ENCODE measurements around the gene TBCD. TPM values are rescaled to one million over a fixed set of nuclear protein-coding genes. Genes with fewer than 3 reads are reported as not detected.
"Not testable (repeated sequence)": the region's sequence is repeated elsewhere in the genome, so short reads cannot be mapped to it uniquely, and the experiment has no call there.

The TBCD gene
- total and polyA plus RNA-seq, 9 of the 15 experiments (the other 6 are each of a cell fraction or from before 2014, with no cell fraction given), result 8.9 to 98.5 (median 28.0) TPM

DNA sequence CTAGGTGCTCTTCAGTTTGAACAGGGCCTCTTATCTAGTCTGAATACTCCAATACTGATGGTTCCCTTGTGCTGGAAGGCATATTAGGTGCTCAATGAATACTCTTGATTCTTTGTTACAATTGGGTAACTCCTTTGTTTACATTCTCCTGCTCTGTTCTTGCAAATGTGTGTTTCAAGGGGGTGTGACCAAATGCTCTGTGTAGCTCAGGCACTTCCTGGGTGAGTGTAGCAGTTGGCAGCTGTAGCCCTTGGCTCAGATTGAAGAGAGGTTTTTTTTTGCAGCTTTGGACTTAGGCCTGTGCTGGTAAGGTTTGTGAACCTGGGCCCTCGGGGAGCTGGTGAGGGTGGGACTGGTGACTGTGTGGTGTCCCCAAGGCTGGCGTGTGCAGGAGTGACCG lies 20.2 kb downstream of the TBCD start (continued):
- TF ChIP-seq NFYB (IDR thresholded peaks at IDR 0.05; ENCODE audit: extremely low read depth, insufficient read length) (no peak), ZNF431 (CRISPR knock-in tag; IDR thresholded peaks at IDR 0.05) (no peak), NFIC (IDR thresholded peaks at IDR 0.05) (no peak)

DNA sequence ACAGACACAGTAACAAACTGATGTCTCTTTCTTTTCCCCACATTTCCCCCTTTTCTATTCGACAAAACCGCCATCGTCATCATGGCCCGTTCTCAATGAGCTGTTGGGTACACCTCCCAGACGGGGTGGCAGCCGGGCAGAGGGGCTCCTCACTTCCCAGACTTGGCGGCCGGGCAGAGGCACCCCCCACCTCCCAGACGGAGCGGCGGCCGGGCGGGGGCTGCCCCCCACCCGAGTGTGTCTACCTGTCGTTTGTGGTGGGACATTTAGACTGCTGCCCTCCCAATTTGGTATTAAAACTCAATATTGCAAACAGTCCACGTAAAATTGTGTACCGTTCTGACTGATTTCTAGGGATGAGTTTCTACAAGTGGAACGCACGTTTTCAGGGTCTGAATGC lies 22.6 kb downstream of the TBCD start:
- DNase-seq (ENCODE audit: extremely low read depth in 1 of 4, low spot score in 3 of 4); FAIRE-seq; ATAC-seq; intact Hi-C loops (cut with micrococcal nuclease); H3K9me1 ChIP-seq (ENCODE audit: control insufficient read depth, insufficient read depth, low read length); H3K4me2 ChIP-seq (ENCODE audit: insufficient read depth, low read length); H3K27me3 ChIP-seq (ENCODE audit: control insufficient read depth in 2 of 2, insufficient read depth in 2 of 2, low read length in 2 of 2); H3K79me2 ChIP-seq (ENCODE audit: control insufficient read depth, insufficient read depth, low read length); H3K27ac ChIP-seq (ENCODE audit: extremely low read depth, low read depth, low read length); H3K4me3 ChIP-seq; in situ Hi-C loops (cut with MboI); H3K9ac ChIP-seq (ENCODE audit: insufficient read depth in 1 of 2, low read depth in 2 of 2, low read length in 2 of 2); H2AFZ ChIP-seq (ENCODE audit: low read depth, low read length); BruUV-seq (replicated peaks); H4K20me1 ChIP-seq (replicated peaks; ENCODE audit: control insufficient read depth, insufficient read depth, low read length); CTCF ChIA-PET (ENCODE audit: low intra/inter-chr PET ratio); POLR2A ChIA-PET; H3K9me3 ChIP-seq (replicated peaks; ENCODE audit: control insufficient read depth, insufficient read depth, low read depth, low read length); H3K4me1 ChIP-seq (replicated peaks in 1 of 2; ENCODE audit: control insufficient read depth in 2 of 2, insufficient read depth in 2 of 2, low read length in 2 of 2): not testable (repeated sequence)
- H3K36me3 ChIP-seq (ENCODE audit: control insufficient read depth, insufficient read depth, low read length), result peaks cover 58% of the 10 kb centered on the region
- 86% methylated on average over 14 of the region's 19 CpGs for WGBS (ENCODE audit: insufficient coverage, low coverage, missing lambda C conversion rate)
